Measurements from ENCODE around the gene N4BP2L2. TPM values are rescaled to one million over a fixed set of nuclear protein-coding genes. Genes with fewer than 3 reads are reported as not detected.

Gene N4BP2L2
- total RNA-seq, 2 experiments from 2014 or later = 81.1 to 82.3 TPM

DNA sequence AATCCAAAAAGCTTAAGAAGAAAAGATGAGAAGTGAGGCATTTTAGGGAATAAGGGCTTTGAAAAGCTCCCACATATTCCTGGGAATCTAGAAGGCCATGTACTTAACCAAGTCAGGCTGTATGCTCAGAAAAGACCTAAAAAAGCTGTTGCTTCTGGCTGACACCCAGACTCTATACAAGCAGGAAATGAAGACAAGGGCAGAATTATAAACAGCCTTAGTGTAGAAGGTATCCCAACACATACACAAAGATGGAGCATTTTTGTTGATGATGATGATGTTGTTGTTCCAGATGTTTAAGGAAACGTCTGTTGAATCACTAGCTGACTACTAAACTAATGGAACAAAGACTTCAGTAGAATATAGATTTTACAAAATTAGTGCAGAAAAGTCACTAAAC is 84.6 kb downstream of the N4BP2L2 start:
- intact Hi-C loops (cut with micrococcal nuclease) = no loop called here
- peaks cover 31% of the 10 kb centered on the region for H3K36me3 Mint-ChIP-seq (ENCODE audit: low read depth)
- CTCF ChIA-PET = interaction anchor here (1.7 kb wide), 1 partner anchor 13 kb away, joined by 5 read pairs; no protein-coding TSS in a partner anchor

DNA sequence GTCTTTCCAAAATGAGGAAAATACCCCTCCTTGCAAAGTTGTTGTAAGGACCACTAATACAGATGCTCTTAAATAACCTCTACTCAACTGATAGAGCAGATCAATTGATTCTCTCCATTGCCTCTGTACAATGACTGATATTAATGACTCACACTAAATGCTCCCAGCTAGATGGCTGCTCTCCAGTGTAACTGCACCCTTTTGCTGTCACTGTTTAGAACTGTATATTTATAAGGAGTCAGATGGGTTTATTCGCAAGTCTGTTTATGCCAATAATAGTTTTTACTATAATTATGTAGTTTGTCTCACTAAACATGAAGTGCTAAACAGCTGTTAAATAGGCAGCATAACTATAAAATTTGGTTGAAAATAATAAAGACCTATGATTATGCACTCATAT is 89.6 kb downstream of the N4BP2L2 start:
- Mint-ChIP-seq H3K27me3 (ENCODE audit: low read depth) (no peaks in the 10 kb centered on the region), H3K4me1 (ENCODE audit: low read depth) (peaks cover 19% of the 10 kb centered on the region), H3K9me3 (no peaks in the 10 kb centered on the region), H3K36me3 (ENCODE audit: low read depth) (peaks cover 2% of the 10 kb centered on the region), H3K4me3 (no peak overlapping the region), H3K27ac (no peak overlapping the region)
- intact Hi-C loops (cut with micrococcal nuclease) = loop anchor here (1.0 to 10.0 kb wide), 5 partner anchors 21 to 1093 kb away; partner anchors contain the start of genes KL, N4BP2L1 and N4BP2L2
- DNase-seq = no peak
- CTCF ChIA-PET = interaction anchor here (0.6 to 1.0 kb wide), 3 partner anchors 44 to 1022 kb away, joined by 3 to 4 read pairs (median 3); no protein-coding TSS in a partner anchor

More for the DNA sequence above, 84.6 kb downstream of the N4BP2L2 start:
- Mint-ChIP-seq H3K4me1 (ENCODE audit: low read depth) (peaks cover under 1% of the 10 kb centered on the region), H3K27me3 (ENCODE audit: low read depth) (no peaks in the 10 kb centered on the region), H3K9me3 (peaks cover 21% of the 10 kb centered on the region), H3K4me3 (no peak overlapping the region), H3K27ac (no peak overlapping the region)
- no peak for DNase-seq

DNA sequence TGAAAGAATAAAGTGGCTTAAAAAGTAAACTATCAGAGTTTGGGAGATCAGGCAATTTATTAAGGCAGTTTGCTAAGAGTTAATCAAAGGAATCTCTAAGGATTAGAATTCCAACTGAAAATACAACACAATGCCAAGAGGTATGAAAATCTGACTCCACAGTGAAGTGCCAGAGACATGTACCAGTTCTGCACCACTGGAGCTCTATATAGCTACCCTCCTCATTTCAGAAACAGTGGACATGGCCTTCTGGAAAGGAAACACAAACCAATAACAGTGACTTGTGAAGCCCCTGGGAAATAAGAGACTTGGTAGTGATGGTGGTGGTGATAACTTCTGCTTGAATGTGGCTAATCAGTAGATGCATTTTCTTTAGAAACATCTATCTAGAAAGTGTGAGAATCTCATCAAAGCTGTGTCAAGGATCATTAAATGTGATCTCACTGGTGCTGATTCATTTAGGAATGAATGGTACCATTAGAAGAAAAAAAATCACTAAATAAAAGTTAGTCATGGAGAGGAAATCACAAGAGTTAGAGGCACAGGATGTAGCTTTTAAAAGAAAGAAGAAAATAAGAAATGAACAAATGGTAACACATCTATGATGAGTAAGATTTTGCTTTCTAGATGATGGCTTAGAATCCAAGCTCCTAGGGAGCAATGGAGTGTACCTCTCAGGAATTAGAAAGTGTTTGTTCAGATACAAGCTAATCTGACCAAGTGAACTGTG is 90.5 kb downstream of the N4BP2L2 start:
- peak overlapping the region; percentile 25 for H3K27ac Mint-ChIP-seq
- no peaks in the 10 kb centered on the region for H3K9me3 Mint-ChIP-seq
- peaks cover 19% of the 10 kb centered on the region for H3K4me1 Mint-ChIP-seq (ENCODE audit: low read depth)
- no peaks in the 10 kb centered on the region for H3K27me3 Mint-ChIP-seq (ENCODE audit: low read depth)
- intact Hi-C loops (cut with micrococcal nuclease) = loop anchor here (1.0 to 10.0 kb wide), 5 partner anchors 20 to 1094 kb away; partner anchors contain the start of genes KL, N4BP2L1 and N4BP2L2
- H3K4me3 Mint-ChIP-seq = no peak overlapping the region
- H3K36me3 Mint-ChIP-seq (ENCODE audit: low read depth) = peaks cover 2% of the 10 kb centered on the region
- DNase-seq = no peak
- CTCF ChIA-PET = interaction anchor here (0.5 to 1.0 kb wide), 5 partner anchors 8 to 412 kb away, joined by 3 to 5 read pairs (median 3); no protein-coding TSS in a partner anchor

DNA sequence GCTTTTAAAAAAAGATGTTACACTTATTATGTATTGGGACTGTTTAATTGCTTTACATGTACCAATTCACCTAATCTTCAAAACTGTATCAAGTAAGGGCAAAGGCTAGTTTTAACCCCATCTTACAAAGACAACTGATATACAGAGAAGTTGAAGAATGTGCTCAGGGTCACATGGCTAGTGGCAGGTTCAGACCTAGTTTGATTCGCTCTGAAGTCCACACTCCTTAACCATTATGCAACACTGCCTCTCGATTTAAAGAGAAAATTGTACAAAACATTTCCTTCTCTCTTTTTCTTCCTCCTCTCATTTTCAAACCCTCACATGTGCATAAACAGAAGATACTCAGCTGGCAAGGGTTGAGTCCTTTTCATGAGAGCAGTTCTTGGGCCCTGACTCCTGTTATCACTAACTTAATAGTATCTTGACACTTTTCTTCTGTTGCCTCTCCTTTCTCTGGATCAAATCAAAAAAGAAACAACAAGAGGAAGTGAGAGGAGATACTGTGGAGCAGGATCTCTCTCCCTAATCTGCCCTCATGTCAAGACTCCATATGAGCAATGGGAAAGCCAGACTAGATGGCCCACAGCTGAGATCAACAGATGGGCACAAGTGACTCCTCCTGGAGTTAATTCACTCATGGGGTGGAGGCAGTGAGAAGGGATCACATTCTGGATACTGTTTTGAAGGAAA is 91.7 kb downstream of the N4BP2L2 start:
- peaks cover 23% of the 10 kb centered on the region for H3K4me1 Mint-ChIP-seq (ENCODE audit: low read depth)
- CTCF ChIA-PET = interaction anchor here (0.6 to 1.0 kb wide), 3 partner anchors 8 to 611 kb away, joined by 3 read pairs; no protein-coding TSS in a partner anchor
- intact Hi-C loops (cut with micrococcal nuclease) = loop anchor here (10.0 kb wide), 1 partner anchor 568 kb away; the partner anchor contains the start of gene KL

DNA sequence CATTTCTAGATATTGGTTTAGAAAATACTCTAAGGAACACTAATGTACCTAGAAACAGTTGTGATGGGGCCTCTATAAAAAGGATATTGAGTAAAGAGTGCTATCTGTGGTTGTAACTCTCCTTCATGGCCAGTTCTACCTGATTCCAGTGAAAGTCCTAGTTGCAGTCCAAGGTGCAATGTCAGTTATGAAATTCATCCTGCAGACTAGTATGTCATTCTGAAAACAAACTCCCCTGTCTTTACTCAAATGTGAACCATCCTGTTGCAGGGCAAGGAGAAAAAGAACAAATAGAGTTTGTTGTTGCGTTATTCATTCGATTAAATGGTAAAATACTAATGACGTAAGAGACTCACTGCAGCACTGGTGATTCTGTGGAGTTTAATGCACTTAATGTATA is 92.4 kb downstream of the N4BP2L2 start:
- no peak overlapping the region for H3K27ac Mint-ChIP-seq
- no peak overlapping the region for H3K4me3 Mint-ChIP-seq
- no peaks in the 10 kb centered on the region for H3K9me3 Mint-ChIP-seq
- H3K4me1 Mint-ChIP-seq (ENCODE audit: low read depth) = peaks cover 23% of the 10 kb centered on the region
- intact Hi-C loops (cut with micrococcal nuclease) = loop anchor here (10.0 kb wide), 1 partner anchor 569 kb away; the partner anchor contains the start of gene KL
- DNase-seq = no peak
- H3K27me3 Mint-ChIP-seq (ENCODE audit: low read depth) = no peaks in the 10 kb centered on the region
- CTCF ChIA-PET = no interaction called here
- no peaks in the 10 kb centered on the region for H3K36me3 Mint-ChIP-seq (ENCODE audit: low read depth)

More for the DNA sequence above, 91.7 kb downstream of the N4BP2L2 start:
- Mint-ChIP-seq H3K27ac (no peak overlapping the region), H3K9me3 (no peaks in the 10 kb centered on the region), H3K27me3 (ENCODE audit: low read depth) (no peaks in the 10 kb centered on the region), H3K4me3 (no peak overlapping the region), H3K36me3 (ENCODE audit: low read depth) (no peaks in the 10 kb centered on the region)
- DNase-seq = no peak

DNA sequence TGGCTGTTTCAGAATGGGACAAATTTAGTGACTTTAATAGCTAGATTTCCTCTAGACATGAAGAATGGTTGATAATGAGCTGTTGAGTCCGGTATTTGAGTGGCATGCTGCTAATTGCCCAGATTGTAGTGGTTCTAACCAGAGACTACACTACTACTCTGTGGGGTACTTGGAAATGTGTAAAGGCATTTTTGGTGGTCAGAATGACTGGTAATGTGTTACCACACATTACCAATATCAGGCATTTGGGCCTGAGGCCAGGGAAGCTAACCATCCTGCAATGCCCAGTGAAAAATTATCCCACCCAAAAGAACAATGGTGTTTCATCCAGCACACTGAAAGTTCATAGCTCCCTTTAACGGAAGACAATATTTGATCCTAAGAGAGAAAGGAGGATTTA is 93.1 kb downstream of the N4BP2L2 start:
- H3K4me1 Mint-ChIP-seq (ENCODE audit: low read depth) = peaks cover 23% of the 10 kb centered on the region
- no peaks in the 10 kb centered on the region for H3K27me3 Mint-ChIP-seq (ENCODE audit: low read depth)
- DNase-seq = no peak
- CTCF ChIA-PET = interaction anchor here (0.7 kb wide), 1 partner anchor 22 kb away, joined by 4 read pairs; no protein-coding TSS in a partner anchor
- intact Hi-C loops (cut with micrococcal nuclease) = loop anchor here (10.0 kb wide), 1 partner anchor 569 kb away; the partner anchor contains the start of gene KL
- no peaks in the 10 kb centered on the region for H3K36me3 Mint-ChIP-seq (ENCODE audit: low read depth)
- H3K9me3 Mint-ChIP-seq = no peaks in the 10 kb centered on the region
- H3K27ac Mint-ChIP-seq = no peak overlapping the region
- H3K4me3 Mint-ChIP-seq = no peak overlapping the region

DNA sequence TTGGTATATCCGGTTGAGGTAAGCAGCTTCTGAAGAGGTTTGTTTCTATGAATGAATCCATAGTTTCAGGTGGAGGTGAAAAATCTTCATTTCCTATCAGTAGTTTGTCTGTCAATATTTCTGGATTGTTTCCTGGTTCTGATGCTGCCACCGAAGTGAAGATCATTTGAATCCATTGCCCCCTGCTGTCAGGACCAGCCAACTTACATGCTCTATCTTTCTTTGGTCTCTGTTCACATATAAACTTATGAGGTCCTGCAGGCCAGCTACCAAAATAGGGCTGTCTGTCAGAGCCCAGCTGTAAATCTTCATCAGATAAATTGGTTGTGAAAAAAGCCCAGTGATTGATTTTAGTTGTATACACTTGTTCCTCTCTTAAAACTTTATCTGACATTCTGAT is 95.5 kb downstream of the N4BP2L2 start:
- intact Hi-C loops (cut with micrococcal nuclease) = loop anchor here (1.0 to 10.0 kb wide), 6 partner anchors 62 to 572 kb away; partner anchors contain the start of gene KL
- H3K27ac Mint-ChIP-seq = no peak overlapping the region
- H3K9me3 Mint-ChIP-seq = no peaks in the 10 kb centered on the region
- H3K4me3 Mint-ChIP-seq = no peak overlapping the region
- H3K4me1 Mint-ChIP-seq (ENCODE audit: low read depth) = peaks cover 14% of the 10 kb centered on the region
- no peaks in the 10 kb centered on the region for H3K36me3 Mint-ChIP-seq (ENCODE audit: low read depth)
- CTCF ChIA-PET = interaction anchor here (0.8 to 1.8 kb wide), 5 partner anchors 10 to 77 kb away, joined by 3 to 7 read pairs (median 4); no protein-coding TSS in a partner anchor
- peak; percentile 61 for DNase-seq
- no peaks in the 10 kb centered on the region for H3K27me3 Mint-ChIP-seq (ENCODE audit: low read depth)

DNA sequence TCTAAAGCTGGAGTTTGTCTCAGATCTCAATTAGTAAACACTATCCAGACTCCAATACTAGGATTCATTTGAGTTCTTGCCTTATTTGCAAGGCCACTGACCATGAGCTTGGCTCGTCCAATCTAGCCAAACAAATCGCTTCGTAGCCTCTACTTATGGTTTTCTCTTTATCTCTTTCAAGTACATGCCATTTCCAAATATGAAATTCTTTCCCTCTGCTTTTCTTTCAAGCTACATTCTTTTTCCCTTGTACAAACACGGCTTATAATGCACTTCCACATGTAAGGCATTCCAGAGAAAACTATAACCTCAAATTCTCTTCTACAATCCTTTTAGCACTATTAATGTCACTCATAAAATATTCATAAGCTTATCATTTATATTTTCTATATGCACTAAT is 99.7 kb downstream of the N4BP2L2 start:
- H3K4me1 Mint-ChIP-seq (ENCODE audit: low read depth) = peaks cover 3% of the 10 kb centered on the region
- no peak overlapping the region for H3K4me3 Mint-ChIP-seq
- no peak for DNase-seq
- peaks cover 2% of the 10 kb centered on the region for H3K36me3 Mint-ChIP-seq (ENCODE audit: low read depth)
- no peaks in the 10 kb centered on the region for H3K9me3 Mint-ChIP-seq
- H3K27me3 Mint-ChIP-seq (ENCODE audit: low read depth) = no peaks in the 10 kb centered on the region
- no peak overlapping the region for H3K27ac Mint-ChIP-seq
- CTCF ChIA-PET = interaction anchor here (0.6 to 1.0 kb wide), 3 partner anchors 9 to 529 kb away, joined by 3 read pairs; no protein-coding TSS in a partner anchor
- intact Hi-C loops (cut with micrococcal nuclease) = no loop called here

DNA sequence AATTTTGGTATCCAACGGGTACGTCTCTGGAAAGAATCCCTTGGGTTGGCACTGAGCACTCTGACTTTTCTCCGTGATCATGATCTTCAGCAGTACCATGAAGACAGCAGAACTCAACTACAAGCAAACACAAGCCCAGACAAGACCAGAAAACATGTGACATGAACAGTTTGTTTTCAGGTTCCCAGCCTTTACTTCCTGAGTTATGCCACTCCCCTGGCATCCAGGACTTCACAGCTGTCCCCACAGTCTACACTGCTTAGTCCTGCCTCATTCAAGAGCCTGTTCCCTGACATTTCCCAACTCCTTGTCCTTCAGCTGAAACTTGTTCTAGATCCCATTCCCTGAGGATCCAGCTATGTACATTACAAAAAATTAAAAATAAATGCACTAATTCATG is 105.7 kb downstream of the N4BP2L2 start:
- H3K9me3 Mint-ChIP-seq = no peaks in the 10 kb centered on the region
- H3K36me3 Mint-ChIP-seq (ENCODE audit: low read depth) = peaks cover 2% of the 10 kb centered on the region
- H3K4me3 Mint-ChIP-seq = no peak overlapping the region
- intact Hi-C loops (cut with micrococcal nuclease) = no loop called here
- CTCF ChIA-PET = interaction anchor here (1.5 kb wide), 1 partner anchor 10 kb away, joined by 4 read pairs; no protein-coding TSS in a partner anchor
- H3K27me3 Mint-ChIP-seq (ENCODE audit: low read depth) = no peaks in the 10 kb centered on the region
- no peak overlapping the region for H3K27ac Mint-ChIP-seq
- no peak for DNase-seq
- H3K4me1 Mint-ChIP-seq (ENCODE audit: low read depth) = peaks cover 9% of the 10 kb centered on the region

DNA sequence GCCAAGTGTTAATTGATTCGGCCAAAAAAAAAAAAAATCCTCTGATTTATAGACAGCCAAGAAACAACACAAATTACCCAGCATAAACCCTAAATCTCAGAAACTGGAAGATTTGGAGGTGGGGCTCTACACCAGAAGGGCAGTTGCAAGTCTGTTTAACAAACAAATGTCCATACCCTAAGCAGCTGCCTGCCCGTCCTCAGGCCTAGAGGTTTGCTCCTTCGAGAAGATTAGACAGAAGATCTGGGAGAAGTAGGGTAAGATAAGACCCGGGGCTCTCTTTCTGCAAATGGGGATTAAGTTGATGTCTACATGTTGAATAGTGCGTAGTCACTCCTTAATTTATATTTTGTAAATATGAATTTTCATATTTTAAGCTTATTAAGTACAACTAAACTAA is 107.2 kb downstream of the N4BP2L2 start:
- Mint-ChIP-seq H3K4me1 (ENCODE audit: low read depth) (peaks cover 9% of the 10 kb centered on the region), H3K36me3 (ENCODE audit: low read depth) (peaks cover 5% of the 10 kb centered on the region), H3K27me3 (ENCODE audit: low read depth) (no peaks in the 10 kb centered on the region), H3K4me3 (no peak overlapping the region), H3K9me3 (no peaks in the 10 kb centered on the region), H3K27ac (no peak overlapping the region)
- no peak for DNase-seq
- intact Hi-C loops (cut with micrococcal nuclease) = no loop called here
- CTCF ChIA-PET = interaction anchor here (0.9 to 1.0 kb wide), 2 partner anchors 11 to 267 kb away, joined by 3 to 4 read pairs; no protein-coding TSS in a partner anchor

DNA sequence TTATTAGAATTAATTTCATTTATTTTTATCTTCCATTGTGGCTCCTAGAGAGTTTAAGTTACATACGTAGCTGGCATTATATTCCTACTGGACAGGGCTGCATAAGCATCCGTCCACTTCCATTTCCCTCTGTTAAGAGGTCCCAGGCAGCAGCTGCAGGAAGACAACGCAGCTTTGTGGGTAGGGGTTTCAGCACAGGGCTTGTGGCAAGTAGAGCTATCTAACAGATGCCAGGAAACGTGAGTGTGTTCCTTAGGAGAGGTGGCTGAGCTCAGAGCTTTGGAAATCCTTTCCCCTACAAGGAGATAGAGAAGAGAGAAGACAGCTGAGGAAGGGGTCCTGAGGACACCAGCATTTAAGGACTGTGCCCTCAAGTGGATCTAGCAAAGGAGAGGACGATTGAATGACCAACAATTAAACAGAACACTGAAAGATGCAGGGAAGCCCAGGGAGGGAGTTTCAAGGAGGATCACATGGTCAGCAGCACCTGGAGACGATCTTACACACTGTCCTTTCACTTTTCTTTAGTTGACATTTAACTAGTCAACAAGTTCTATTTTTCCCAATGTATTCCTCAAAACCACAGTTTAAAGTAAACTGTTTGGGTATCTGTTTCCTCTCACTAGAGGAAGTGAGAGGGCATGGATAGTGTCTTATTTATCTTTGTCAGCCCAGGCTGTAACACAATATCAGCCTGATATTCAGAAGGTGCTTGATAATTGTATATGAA is 108.4 kb downstream of the N4BP2L2 start:
- H3K9me3 Mint-ChIP-seq = no peaks in the 10 kb centered on the region
- H3K36me3 Mint-ChIP-seq (ENCODE audit: low read depth) = peaks cover 14% of the 10 kb centered on the region
- intact Hi-C loops (cut with micrococcal nuclease) = no loop called here
- DNase-seq = no peak
- no peak overlapping the region for H3K4me3 Mint-ChIP-seq
- CTCF ChIA-PET = interaction anchor here (0.7 to 1.8 kb wide), 3 partner anchors 9 to 156 kb away, joined by 3 to 7 read pairs (median 4); partner anchors contain the start of gene PDS5B
- no peak overlapping the region for H3K27ac Mint-ChIP-seq
- H3K4me1 Mint-ChIP-seq (ENCODE audit: low read depth) = peaks cover 19% of the 10 kb centered on the region
- H3K27me3 Mint-ChIP-seq (ENCODE audit: low read depth) = no peaks in the 10 kb centered on the region
